ENCODE data around the gene KRT72. TPM values are rescaled to one million over a fixed set of nuclear protein-coding genes. Genes with fewer than 3 reads are reported as not detected.

Gene KRT72
- total and polyA plus RNA-seq, 2 of the 13 experiments (the other 11 are each of a cell fraction or from before 2014, with no cell fraction given), result not detected

- TF ChIP-seq PRDM10 (CRISPR knock-in tag; IDR thresholded peaks at IDR 0.05; ENCODE audit: low read depth), result no peak
Measured at GRCh38 chr12:52587563-52587962, 13.7 kb downstream of the KRT72 start (continued).

GRCh38 chr12:52585946-52586345 is 15.3 kb downstream of the KRT72 start:
- Histone ChIP-seq H3K27me3 (ENCODE audit: control insufficient read depth in 1 of 2, insufficient read depth in 2 of 2, low read length in 2 of 2) (peaks cover 5 to 26% of the 10 kb centered on the region in 2 experiments; a peak in 3 of 5 replicates), H3K4me3 (replicated peaks in 1 of 3; ENCODE audit: insufficient read depth in 1 of 3, low read depth in 2 of 3, low read length in 3 of 3) (no peak overlapping the region), H3K4me1 (ENCODE audit: insufficient read depth, low read length) (no peaks in the 10 kb centered on the region), H3K4me2 (ENCODE audit: low read depth, low read length) (no peak overlapping the region), H3K36me3 (replicated peaks in 1 of 2; ENCODE audit: control insufficient read depth in 1 of 2, insufficient read depth in 2 of 2, low read length in 2 of 2) (no peaks in the 10 kb centered on the region), H3K27ac (ENCODE audit: extremely low read length, insufficient read depth, low read length) (no peak overlapping the region), H2AFZ (ENCODE audit: low read length) (no peak overlapping the region), H4K20me1 (ENCODE audit: insufficient read depth, low read length) (no peaks in the 10 kb centered on the region), H3K9ac (ENCODE audit: insufficient read depth, low read depth, low read length) (no peak overlapping the region), H3K79me2 (ENCODE audit: insufficient read depth, low read length) (no peaks in the 10 kb centered on the region), H3K9me3 (ENCODE audit: low read length) (no peaks in the 10 kb centered on the region)
- WGBS (ENCODE audit: low lambda C conversion rate), result 0% methylated on average over 1 of the region's 9 CpGs
- DNase-seq (ENCODE audit: low spot score) (no peak), FAIRE-seq (no peak), ATAC-seq (no peak)
- in situ Hi-C loops (cut with HindIII; ENCODE audit: extremely low pct_ligation_motif_present, low pct_unique_long_range_greater_than_20kb), result loop anchor here (10.0 kb wide), 1 partner anchor 399 kb away; no protein-coding TSS in a partner anchor
- no TSS peak for BruUV-seq (replicated peaks)
- POLR2A ChIA-PET, result no interaction called here
- CTCF ChIA-PET (ENCODE audit: low intra/inter-chr PET ratio, low total read pairs), result no interaction called here
- intact Hi-C loops (cut with micrococcal nuclease; ENCODE audit: unreplicated experiment), result no loop called here
- TF ChIP-seq SALL2 (CRISPR knock-in tag; IDR thresholded peaks at IDR 0.05) (no peak), ZFX (CRISPR knock-in tag; IDR thresholded peaks at IDR 0.05; ENCODE audit: low read depth) (no peak), TOE1 (CRISPR knock-in tag; IDR thresholded peaks at IDR 0.05) (no peak), ZNF550 (CRISPR knock-in tag; IDR thresholded peaks at IDR 0.05; ENCODE audit: borderline replicate concordance) (no peak), TEAD3 (CRISPR knock-in tag; optimal IDR thresholded peaks at IDR 0.05; ENCODE audit: borderline replicate concordance) (no peak), ZNF766 (CRISPR knock-in tag; IDR thresholded peaks at IDR 0.05; ENCODE audit: borderline replicate concordance) (no peak), ZBTB10 (CRISPR knock-in tag; IDR thresholded peaks at IDR 0.05; ENCODE audit: borderline replicate concordance) (no peak), CEBPZ (IDR thresholded peaks at IDR 0.05; ENCODE audit: low read length) (no peak), FOXM1 (CRISPR knock-in tag; IDR thresholded peaks at IDR 0.05) (no peak), KDM4B (CRISPR knock-in tag; IDR thresholded peaks at IDR 0.05) (no peak), ZNF780A (CRISPR knock-in tag; IDR thresholded peaks at IDR 0.05) (no peak)
